Measurements from ENCODE around the gene HSD17B2. TPM values are rescaled to one million over a fixed set of nuclear protein-coding genes. Genes with fewer than 3 reads are reported as not detected.

The HSD17B2 gene
- total RNA-seq, 1 donor, result not detected

DNA sequence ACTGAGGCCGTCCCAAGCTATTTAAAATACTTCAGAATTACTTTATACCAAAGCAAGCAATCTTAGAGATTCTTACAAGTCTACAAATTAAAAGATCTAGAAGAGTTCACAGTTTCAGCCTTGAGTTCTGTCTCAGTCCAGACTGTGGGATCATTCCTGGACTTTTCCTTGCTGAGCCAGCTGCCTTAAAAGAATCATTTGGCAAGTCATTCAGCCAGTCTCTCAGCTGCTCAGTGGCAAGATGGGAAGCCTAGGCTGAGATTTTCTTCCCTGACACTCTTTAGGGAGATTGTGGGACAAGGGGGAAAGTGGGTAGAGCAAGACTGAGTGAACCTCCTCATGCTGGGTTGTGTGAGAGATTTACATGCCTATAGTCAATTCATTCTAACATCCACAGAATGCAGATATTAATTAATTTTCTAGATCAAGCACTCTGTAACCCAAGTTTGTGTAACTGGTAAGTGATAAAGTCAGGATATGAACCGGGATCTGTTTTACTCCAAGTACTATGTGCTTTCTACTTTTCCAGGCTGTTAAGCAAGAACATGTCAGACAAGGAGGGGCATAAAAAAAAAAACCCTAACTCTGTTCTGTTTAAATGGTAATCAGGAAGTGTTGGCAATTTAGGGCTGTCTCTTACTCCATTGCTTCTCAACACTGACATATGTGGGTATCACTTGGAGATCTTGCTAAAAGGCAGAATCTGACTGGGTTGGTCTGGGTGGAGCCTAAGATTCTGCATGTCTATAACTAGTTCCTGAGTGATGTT is 50.1 kb downstream of the HSD17B2 start:
- Histone ChIP-seq H3K4me3 (ENCODE audit: insufficient read depth, low read length) (no peak overlapping the region), H3K79me2 (ENCODE audit: insufficient read depth, low read length) (no peaks in the 10 kb centered on the region), H3K4me2 (ENCODE audit: insufficient read depth, low read length) (no peak overlapping the region), H3K27me3 (ENCODE audit: insufficient read depth, low read length) (peaks cover 3% of the 10 kb centered on the region), H3K4me1 (ENCODE audit: insufficient read depth, low read length) (no peaks in the 10 kb centered on the region), H3K27ac (ENCODE audit: low read depth, low read length) (no peak overlapping the region), H3K36me3 (ENCODE audit: insufficient read depth, low read length) (no peaks in the 10 kb centered on the region), H3K9me3 (ENCODE audit: low read depth, low read length) (no peaks in the 10 kb centered on the region), H2AFZ (ENCODE audit: low read length) (no peak overlapping the region), H4K20me1 (ENCODE audit: insufficient read depth, low read length) (no peaks in the 10 kb centered on the region)
- DNase-seq (ENCODE audit: insufficient read length, low spot score, missing footprints), result no peak
- TF ChIP-seq, protein P1, sequence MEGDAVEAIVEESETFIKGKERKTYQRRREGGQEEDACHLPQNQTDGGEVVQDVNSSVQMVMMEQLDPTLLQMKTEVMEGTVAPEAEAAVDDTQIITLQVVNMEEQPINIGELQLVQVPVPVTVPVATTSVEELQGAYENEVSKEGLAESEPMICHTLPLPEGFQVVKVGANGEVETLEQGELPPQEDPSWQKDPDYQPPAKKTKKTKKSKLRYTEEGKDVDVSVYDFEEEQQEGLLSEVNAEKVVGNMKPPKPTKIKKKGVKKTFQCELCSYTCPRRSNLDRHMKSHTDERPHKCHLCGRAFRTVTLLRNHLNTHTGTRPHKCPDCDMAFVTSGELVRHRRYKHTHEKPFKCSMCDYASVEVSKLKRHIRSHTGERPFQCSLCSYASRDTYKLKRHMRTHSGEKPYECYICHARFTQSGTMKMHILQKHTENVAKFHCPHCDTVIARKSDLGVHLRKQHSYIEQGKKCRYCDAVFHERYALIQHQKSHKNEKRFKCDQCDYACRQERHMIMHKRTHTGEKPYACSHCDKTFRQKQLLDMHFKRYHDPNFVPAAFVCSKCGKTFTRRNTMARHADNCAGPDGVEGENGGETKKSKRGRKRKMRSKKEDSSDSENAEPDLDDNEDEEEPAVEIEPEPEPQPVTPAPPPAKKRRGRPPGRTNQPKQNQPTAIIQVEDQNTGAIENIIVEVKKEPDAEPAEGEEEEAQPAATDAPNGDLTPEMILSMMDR (IDR thresholded peaks at IDR 0.05; ENCODE audit: extremely low read depth, low read depth, low read length), result no peak

DNA sequence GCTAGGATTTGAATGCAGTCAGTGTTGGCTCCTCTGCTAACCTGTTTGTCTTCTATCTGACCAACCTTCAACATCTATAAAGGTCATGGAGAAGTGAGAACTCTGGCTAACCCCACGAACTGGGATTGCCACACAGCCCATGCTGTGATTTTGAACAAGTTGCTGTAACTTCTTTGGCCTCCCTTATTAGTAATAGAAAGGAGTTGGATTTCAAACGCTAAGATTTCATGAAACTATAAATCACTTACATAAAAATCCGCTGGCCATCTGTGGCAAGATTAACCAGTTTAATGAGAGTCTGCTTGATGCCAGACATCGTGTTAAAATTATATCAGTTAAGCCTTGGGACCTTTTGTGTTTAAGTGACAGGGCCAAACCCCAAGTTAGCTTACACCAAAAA is 53.4 kb downstream of the HSD17B2 start:
- Histone ChIP-seq H3K27me3 (ENCODE audit: insufficient read depth, low read length) (peaks cover 3% of the 10 kb centered on the region), H3K79me2 (ENCODE audit: insufficient read depth, low read length) (no peaks in the 10 kb centered on the region), H3K4me3 (ENCODE audit: insufficient read depth, low read length) (no peak overlapping the region), H4K20me1 (ENCODE audit: insufficient read depth, low read length) (no peaks in the 10 kb centered on the region), H3K9me3 (ENCODE audit: low read depth, low read length) (no peaks in the 10 kb centered on the region), H3K36me3 (ENCODE audit: insufficient read depth, low read length) (no peaks in the 10 kb centered on the region), H2AFZ (ENCODE audit: low read length) (no peak overlapping the region), H3K4me1 (ENCODE audit: insufficient read depth, low read length) (peaks cover 2% of the 10 kb centered on the region), H3K4me2 (ENCODE audit: insufficient read depth, low read length) (no peak overlapping the region), H3K27ac (ENCODE audit: low read depth, low read length) (no peak overlapping the region)
- TF ChIP-seq, protein P1 (IDR thresholded peaks at IDR 0.05; ENCODE audit: extremely low read depth, low read depth, low read length), result no peak
- no peak for DNase-seq (ENCODE audit: insufficient read length, low spot score, missing footprints)

DNA sequence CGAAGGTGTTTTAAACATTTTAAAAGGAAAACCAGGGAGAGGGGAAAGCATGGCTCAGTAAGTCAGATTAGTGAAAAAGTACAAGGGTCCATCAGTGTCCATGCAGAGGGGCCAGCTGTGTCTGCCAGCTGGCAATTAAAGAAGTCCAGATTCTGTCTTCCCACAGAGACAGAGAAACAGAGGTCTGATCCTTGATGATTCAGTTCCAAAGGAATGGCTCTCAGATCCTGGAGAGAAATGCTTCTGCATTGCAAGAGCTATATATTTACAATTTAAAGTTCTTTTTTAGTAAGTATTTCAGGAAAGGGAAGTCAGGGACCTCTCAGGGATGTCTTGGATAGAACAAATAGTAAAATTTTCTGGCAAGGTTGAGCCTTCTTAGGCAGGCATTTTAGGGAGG is 56.2 kb downstream of the HSD17B2 start:
- H4K20me1 ChIP-seq (ENCODE audit: insufficient read depth, low read length), result no peaks in the 10 kb centered on the region
- H2AFZ ChIP-seq (ENCODE audit: low read length), result no peak overlapping the region
- no peaks in the 10 kb centered on the region for H3K9me3 ChIP-seq (ENCODE audit: low read depth, low read length)
- no peaks in the 10 kb centered on the region for H3K36me3 ChIP-seq (ENCODE audit: insufficient read depth, low read length)
- H3K4me3 ChIP-seq (ENCODE audit: insufficient read depth, low read length), result no peak overlapping the region
- H3K27ac ChIP-seq (ENCODE audit: low read depth, low read length), result no peak overlapping the region
- H3K4me1 ChIP-seq (ENCODE audit: insufficient read depth, low read length), result peaks cover 2% of the 10 kb centered on the region
- no peak overlapping the region for H3K4me2 ChIP-seq (ENCODE audit: insufficient read depth, low read length)
- peak; percentile 37 for DNase-seq (ENCODE audit: insufficient read length, low spot score, missing footprints)
- no peaks in the 10 kb centered on the region for H3K27me3 ChIP-seq (ENCODE audit: insufficient read depth, low read length)
- no peaks in the 10 kb centered on the region for H3K79me2 ChIP-seq (ENCODE audit: insufficient read depth, low read length)
- TF ChIP-seq, protein P1 (IDR thresholded peaks at IDR 0.05; ENCODE audit: extremely low read depth, low read depth, low read length), result no peak

DNA sequence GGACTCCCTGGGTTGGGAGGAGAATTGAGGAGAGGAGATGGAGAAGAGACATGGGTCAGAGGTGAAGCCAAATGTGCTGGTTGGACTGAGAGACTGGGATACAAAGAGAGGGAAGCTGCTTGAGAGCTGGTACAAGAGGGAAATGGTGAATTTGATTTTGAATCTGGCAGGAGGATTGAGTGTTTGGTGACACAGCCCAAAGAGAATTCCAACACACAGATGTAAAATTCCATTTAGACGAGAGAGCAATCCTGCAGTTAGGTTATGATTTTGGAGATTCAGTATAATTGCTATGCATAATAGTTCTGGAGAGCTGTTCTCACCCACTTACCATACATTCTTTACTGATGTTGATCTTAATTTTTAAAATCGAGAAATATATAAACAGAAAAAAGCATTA is 57.7 kb downstream of the HSD17B2 start:
- peak; percentile 23 for DNase-seq (ENCODE audit: insufficient read length, low spot score, missing footprints)
- H3K4me2 ChIP-seq (ENCODE audit: insufficient read depth, low read length), result no peak overlapping the region

More for the DNA sequence above, 57.7 kb downstream of the HSD17B2 start:
- Histone ChIP-seq H3K36me3 (ENCODE audit: insufficient read depth, low read length) (no peaks in the 10 kb centered on the region), H4K20me1 (ENCODE audit: insufficient read depth, low read length) (no peaks in the 10 kb centered on the region), H3K27ac (ENCODE audit: low read depth, low read length) (no peak overlapping the region), H3K79me2 (ENCODE audit: insufficient read depth, low read length) (no peaks in the 10 kb centered on the region), H3K27me3 (ENCODE audit: insufficient read depth, low read length) (no peaks in the 10 kb centered on the region), H3K4me3 (ENCODE audit: insufficient read depth, low read length) (no peak overlapping the region), H3K4me1 (ENCODE audit: insufficient read depth, low read length) (peaks cover 2% of the 10 kb centered on the region), H2AFZ (ENCODE audit: low read length) (no peak overlapping the region), H3K9me3 (ENCODE audit: low read depth, low read length) (no peaks in the 10 kb centered on the region)
- TF ChIP-seq, protein P1 (IDR thresholded peaks at IDR 0.05; ENCODE audit: extremely low read depth, low read depth, low read length), result no peak
